Activated CD4-positive, alpha-beta memory T cell treated with anti-CD3 and anti-CD28 coated beads for 36 hours (primary cell): ENCODE data around the gene STK38. TPM values are rescaled to one million over a fixed set of nuclear protein-coding genes. Genes with fewer than 3 reads are reported as not detected.
"Not testable (repeated sequence)": the region's sequence is repeated elsewhere in the genome, so short reads cannot be mapped to it uniquely, and the experiment has no call there.

Source experiments
- CTCF ChIA-PET: fragments of 350-600 bp; sonication (Branson Sonifier 250); formaldehyde crosslinking; loops from one replicate; lab custom pipeline; 2021; ENCODE audit warnings: antibody characterized with exemption, inconsistent platforms; lab: Charles Lee
- POLR2A ChIA-PET: fragments of 350-600 bp; sonication (Branson Sonifier 250); formaldehyde crosslinking; loops from one replicate; lab custom pipeline; 2021; ENCODE audit warnings: antibody characterized with exemption; lab: Charles Lee
- DNase-seq: peaks from one replicate; pipeline ENCODE4 v3.0.0-alpha.2; 2020
- H3K27ac Mint-ChIP-seq: one replicate; pipeline ENCODE4 v1.8.0; 2021; ENCODE audit warnings: mixed read lengths
- H3K27me3 Mint-ChIP-seq: one replicate; pipeline ENCODE4 v1.8.0; 2021; ENCODE audit warnings: mixed read lengths
- H3K36me3 Mint-ChIP-seq: one replicate; pipeline ENCODE4 v1.8.0; 2021; ENCODE audit warnings: mixed read lengths
- H3K4me1 Mint-ChIP-seq: one replicate; pipeline ENCODE4 v1.8.0; 2021; ENCODE audit warnings: low read depth, mixed read lengths
- H3K4me3 Mint-ChIP-seq: one replicate; pipeline ENCODE4 v1.8.0; 2021; ENCODE audit warnings: mild to moderate bottlenecking, mixed read lengths
- H3K9me3 Mint-ChIP-seq: one replicate; pipeline ENCODE4 v1.8.0; 2021; ENCODE audit warnings: mixed read lengths
- intact Hi-C: fragments of 100-400 bp; cut with micrococcal nuclease; formaldehyde crosslinking; loops from one replicate; pipeline ENCODE4 v1.15.1; 2023
- total RNA-seq, 2 experiments: library from RNA; stranded (reverse); gene quantifications; one replicate each; pipeline ENCODE4 v1.2.3, GENCODE V29; 2021

Gene STK38
- total RNA-seq, 2 experiments from 2014 or later, result 25.8 to 27.5 TPM

DNA sequence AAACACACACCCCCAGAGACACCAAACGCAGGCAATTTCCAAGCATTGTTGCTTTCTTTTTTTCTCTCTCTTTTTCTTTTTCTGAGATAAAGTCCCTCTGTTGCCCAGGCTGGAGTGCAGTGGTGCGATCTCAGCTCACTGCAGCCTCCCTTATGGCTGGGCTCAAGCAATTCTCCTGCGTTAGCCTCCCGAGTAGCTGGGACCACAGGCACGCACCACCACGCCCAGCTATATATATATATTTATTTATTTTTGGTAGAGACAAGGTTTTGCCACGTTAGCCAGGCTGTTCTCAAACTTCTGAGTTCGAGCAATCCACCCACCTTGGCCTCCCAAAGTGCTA is 32.9 kb upstream of the STK38 start:
- Mint-ChIP-seq H3K27ac (no peak overlapping the region), H3K4me1 (peaks cover 4% of the 10 kb centered on the region), H3K9me3 (no peaks in the 10 kb centered on the region), H3K27me3 (no peaks in the 10 kb centered on the region), H3K4me3 (no peak overlapping the region), H3K36me3 (no peaks in the 10 kb centered on the region)
- intact Hi-C loops, result no loop called here
- POLR2A ChIA-PET, result no interaction called here
- CTCF ChIA-PET, result interaction anchor here (1.7 kb wide), 1 partner anchor 157 kb away, joined by 9 read pairs; no protein-coding TSS in a partner anchor
- no peak for DNase-seq

DNA sequence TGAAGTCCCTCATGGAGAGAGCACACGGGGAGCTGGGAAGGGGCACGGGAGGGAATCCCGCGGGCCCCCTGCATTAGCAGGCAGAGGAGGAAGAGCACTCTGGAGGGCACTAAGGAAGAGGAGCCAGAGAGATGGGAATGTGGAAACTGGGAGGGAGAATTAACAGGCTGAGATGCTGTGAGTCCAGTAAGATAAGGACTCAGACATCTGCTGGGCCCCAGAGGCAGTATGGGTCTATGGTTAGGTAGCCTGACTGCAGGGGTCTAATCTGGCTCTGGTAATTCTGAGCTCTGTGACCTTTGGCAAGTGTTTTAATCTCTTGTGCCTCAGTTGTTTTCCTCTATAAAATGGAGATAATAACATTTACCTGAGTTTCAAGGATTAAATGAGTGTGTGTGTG is 31.2 kb upstream of the STK38 start:
- Mint-ChIP-seq H3K4me3 (no peak overlapping the region), H3K4me1 (peaks cover 4% of the 10 kb centered on the region), H3K36me3 (no peaks in the 10 kb centered on the region), H3K27me3 (no peaks in the 10 kb centered on the region), H3K27ac (no peak overlapping the region), H3K9me3 (no peaks in the 10 kb centered on the region)
- ChIA-PET CTCF (no interaction called here), POLR2A (no interaction called here)
- no peak for DNase-seq
- intact Hi-C loops, result no loop called here

DNA sequence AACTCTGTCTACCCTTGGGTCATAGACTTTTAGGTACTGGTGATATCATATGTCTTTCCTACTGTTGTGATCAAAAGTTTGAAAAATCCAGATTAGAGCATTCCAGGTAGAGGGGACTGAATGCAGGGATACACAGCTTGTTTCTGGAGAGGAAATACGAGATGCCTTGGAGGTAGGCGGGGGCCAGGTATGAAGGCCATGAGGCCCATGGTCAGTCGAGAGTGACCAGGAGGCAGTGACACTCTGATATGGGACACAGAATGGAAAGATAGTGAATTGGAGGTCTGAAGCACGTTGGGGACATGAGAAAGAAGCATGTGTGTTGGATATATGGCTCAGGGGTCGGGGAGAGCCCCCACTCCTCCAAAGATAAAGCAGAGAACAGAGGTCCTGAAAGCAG is 30.8 kb upstream of the STK38 start:
- no peak overlapping the region for H3K4me3 Mint-ChIP-seq
- H3K4me1 Mint-ChIP-seq, result peaks cover 4% of the 10 kb centered on the region
- POLR2A ChIA-PET, result no interaction called here
- H3K9me3 Mint-ChIP-seq, result no peaks in the 10 kb centered on the region
- no peaks in the 10 kb centered on the region for H3K27me3 Mint-ChIP-seq
- CTCF ChIA-PET, result no interaction called here
- no peaks in the 10 kb centered on the region for H3K36me3 Mint-ChIP-seq
- intact Hi-C loops, result no loop called here
- no peak for DNase-seq
- H3K27ac Mint-ChIP-seq, result no peak overlapping the region

DNA sequence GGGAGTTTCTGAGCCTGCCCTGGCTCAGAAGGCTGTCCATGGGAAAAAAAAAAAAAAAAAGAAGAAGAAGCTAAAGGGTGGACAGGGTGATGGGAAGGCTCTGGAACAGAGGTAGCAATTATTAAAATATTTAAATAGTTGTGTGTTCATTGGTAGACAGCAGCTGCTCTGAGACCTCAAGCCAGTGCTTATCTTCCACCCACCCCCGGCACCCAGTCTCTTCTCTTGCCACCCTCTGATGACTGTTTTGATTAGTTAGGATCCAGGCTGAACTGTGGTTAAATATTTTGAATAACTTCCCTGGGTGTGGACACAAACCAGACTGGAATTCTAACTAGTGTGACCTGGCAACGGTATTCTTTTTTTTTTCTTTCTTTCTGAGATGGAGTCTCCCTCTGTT is 30.0 kb upstream of the STK38 start:
- DNase-seq, result no peak
- no peaks in the 10 kb centered on the region for H3K27me3 Mint-ChIP-seq
- H3K4me1 Mint-ChIP-seq, result peaks cover 4% of the 10 kb centered on the region
- H3K9me3 Mint-ChIP-seq, result no peaks in the 10 kb centered on the region
- intact Hi-C loops, result no loop called here
- ChIA-PET POLR2A (no interaction called here), CTCF (no interaction called here)
- H3K4me3 Mint-ChIP-seq, result no peak overlapping the region
- H3K36me3 Mint-ChIP-seq, result no peaks in the 10 kb centered on the region
- H3K27ac Mint-ChIP-seq, result no peak overlapping the region

DNA sequence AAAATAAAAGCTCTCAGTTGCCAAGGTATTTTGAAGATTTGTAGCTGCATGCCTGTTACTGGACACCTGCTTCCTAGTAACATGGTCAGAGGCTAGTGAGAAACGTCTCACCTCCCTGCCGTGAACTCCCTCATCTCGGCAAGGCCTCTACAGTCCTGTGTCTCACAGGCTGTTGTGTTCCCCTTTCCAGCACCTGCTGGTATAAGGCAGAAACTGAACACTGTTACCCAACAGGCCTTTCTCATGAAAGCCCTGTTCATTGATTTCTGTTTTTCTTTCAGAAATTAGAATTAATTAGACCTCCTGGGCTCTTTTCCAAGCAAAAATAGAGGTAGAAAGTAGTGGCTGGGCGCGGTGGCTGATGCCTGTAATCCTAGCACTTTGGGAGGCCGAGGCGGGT is 29.3 kb upstream of the STK38 start:
- no peaks in the 10 kb centered on the region for H3K9me3 Mint-ChIP-seq
- H3K4me1 Mint-ChIP-seq, result peaks cover 4% of the 10 kb centered on the region
- intact Hi-C loops, result no loop called here
- no peak overlapping the region for H3K4me3 Mint-ChIP-seq
- H3K27me3 Mint-ChIP-seq, result no peaks in the 10 kb centered on the region
- no peak for DNase-seq
- H3K36me3 Mint-ChIP-seq, result no peaks in the 10 kb centered on the region
- ChIA-PET CTCF (no interaction called here), POLR2A (no interaction called here)
- no peak overlapping the region for H3K27ac Mint-ChIP-seq

DNA sequence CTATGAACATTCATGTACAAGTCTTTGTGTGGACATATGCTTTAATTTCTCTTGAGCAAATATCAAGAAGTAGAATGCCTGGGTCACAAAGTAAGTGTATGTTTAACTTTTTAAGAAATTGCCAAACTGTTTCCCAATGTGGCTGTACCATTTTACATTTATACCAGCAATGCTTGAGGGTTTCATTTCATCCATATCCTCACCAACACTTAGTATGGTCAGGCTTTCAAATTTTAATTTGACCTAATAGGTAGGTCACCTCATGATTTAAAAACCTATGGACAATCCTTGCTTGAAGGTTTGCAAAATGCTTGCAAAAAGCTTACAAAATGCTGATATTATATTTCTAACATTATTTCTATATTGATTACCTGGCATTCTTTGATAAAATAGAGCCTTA is 27.4 kb upstream of the STK38 start:
- H3K27ac Mint-ChIP-seq, result no peak overlapping the region
- H3K4me3 Mint-ChIP-seq, result no peak overlapping the region
- intact Hi-C loops, result no loop called here
- H3K27me3 Mint-ChIP-seq, result no peaks in the 10 kb centered on the region
- DNase-seq, result no peak
- no peaks in the 10 kb centered on the region for H3K9me3 Mint-ChIP-seq
- ChIA-PET POLR2A (no interaction called here), CTCF (interaction anchor here (0.6 kb wide), 1 partner anchor 142 kb away, joined by 3 read pairs; no protein-coding TSS in a partner anchor)
- H3K36me3 Mint-ChIP-seq, result no peaks in the 10 kb centered on the region
- peaks cover 2% of the 10 kb centered on the region for H3K4me1 Mint-ChIP-seq

DNA sequence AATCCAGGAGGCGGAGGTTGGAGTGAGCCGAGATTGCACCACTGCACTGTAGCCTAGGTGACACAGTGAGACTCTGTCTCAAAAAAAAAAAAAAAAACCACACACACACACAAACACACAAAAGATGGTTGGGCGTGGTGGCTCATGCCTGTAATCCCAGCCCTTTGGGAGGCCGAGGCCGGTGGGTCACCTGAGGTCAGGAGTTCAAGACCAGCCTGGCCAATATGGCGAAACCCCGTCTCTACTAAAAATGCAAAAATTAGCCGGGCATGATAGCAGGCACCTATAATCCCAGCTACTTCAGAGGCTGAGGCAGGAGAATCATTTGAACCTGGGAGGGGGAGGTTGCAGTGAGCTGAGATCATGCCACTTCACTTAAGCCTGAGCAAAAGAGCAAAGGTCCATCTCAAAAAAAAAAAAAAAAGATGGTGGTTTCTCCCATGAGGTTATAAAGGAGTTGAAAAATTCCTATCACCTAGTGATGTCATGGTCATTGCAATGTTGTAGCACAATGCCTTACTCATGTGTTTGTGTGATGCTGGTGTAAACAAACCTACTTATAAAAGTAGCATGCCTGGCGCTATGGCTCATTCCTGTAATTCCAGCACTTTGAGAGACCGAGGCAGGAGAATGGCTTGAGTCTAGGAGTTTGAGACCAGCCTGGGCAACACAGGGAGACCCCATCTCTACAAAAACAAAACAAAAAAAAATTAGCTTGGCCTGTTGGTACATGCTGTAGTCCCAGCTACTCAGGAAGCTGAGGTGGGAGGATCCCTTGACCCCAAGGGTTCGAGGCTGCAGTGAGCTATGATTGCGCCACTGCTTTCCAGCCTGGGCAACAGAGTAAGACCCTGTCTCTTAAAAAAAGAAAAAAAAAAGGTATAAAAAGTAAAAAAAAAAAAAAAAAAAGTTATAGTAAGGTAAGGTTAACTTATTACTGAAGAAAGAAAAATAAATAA is 25.4 kb upstream of the STK38 start:
- H3K36me3 Mint-ChIP-seq, H3K9me3 Mint-ChIP-seq, H3K4me3 Mint-ChIP-seq, H3K27me3 Mint-ChIP-seq, DNase-seq, H3K4me1 Mint-ChIP-seq, CTCF ChIA-PET, intact Hi-C loops, H3K27ac Mint-ChIP-seq: not testable (repeated sequence)
- POLR2A ChIA-PET, result interaction anchor here (0.6 kb wide), 1 partner anchor 9 kb away, joined by 3 read pairs; no protein-coding TSS in a partner anchor

DNA sequence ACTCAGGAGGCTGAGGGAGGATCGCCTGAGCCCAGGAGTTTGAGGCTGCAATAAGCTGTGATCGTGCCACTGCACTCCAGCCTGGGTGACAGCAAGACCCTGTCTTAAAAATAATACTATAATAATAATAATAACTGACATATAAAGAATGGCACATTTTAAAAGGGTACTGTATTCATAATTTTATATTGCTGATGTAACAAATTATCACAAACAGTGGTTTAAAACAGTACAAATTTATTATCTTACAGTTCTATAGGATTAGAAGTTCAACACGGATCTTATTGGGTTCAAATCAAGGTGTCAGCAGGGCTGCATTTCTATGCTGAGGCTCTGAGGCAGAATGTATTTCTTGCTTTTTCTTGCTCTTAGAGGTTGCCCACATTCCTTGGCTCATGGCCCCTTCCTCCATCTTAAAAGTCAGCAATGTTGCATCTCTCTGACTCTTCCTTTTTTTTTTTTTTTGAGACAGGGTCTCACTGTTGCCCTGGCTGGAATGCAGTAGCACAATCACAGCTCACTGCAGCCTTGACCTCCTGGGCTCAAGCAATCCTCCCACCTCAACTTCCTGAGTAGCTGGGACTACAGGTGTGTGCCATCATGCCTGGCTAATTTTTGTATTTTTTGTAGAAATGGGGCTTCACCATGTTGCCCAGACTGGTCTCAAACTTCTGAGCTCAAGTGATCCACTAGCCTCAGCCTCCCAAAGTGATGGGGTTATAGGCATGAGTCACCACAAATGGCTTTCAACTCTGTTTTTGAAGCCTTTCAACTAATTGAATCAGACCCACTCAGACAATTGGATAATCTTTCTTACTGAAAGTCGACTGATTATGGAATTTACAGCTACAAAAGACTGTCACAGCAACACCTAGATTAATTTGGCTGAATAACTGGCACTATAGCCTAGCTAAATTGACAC is 24.1 kb upstream of the STK38 start:
- H3K9me3 Mint-ChIP-seq, result no peaks in the 10 kb centered on the region
- no peaks in the 10 kb centered on the region for H3K36me3 Mint-ChIP-seq
- H3K27ac Mint-ChIP-seq, result no peak overlapping the region
- H3K27me3 Mint-ChIP-seq, result no peaks in the 10 kb centered on the region
- no peaks in the 10 kb centered on the region for H3K4me1 Mint-ChIP-seq
- H3K4me3 Mint-ChIP-seq, result no peak overlapping the region
- DNase-seq, result no peak
- intact Hi-C loops, result no loop called here
- ChIA-PET CTCF (no interaction called here), POLR2A (no interaction called here)

DNA sequence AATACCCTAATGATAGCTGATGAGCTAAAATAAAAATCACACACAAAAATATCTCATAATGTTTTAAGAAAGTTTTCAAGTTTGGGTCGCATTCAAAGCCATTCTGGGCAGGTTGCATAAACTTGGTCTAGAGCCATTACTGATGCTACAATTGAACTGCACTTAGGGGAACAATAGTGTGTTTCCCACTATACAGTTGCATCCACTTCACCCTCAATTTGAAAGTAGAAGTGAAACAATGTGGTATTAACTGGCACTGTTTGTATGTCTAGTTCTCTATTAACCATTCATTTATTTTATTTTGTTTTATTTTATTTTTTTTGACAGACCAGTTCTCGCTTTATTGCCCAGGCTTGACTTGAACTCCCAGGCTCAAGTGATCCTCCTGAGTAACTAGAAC is 23.0 kb upstream of the STK38 start:
- no peak for DNase-seq
- Mint-ChIP-seq H3K4me1 (no peaks in the 10 kb centered on the region), H3K27ac (no peak overlapping the region), H3K36me3 (no peaks in the 10 kb centered on the region), H3K27me3 (no peaks in the 10 kb centered on the region), H3K9me3 (no peaks in the 10 kb centered on the region), H3K4me3 (no peak overlapping the region)
- intact Hi-C loops, result no loop called here
- ChIA-PET POLR2A (no interaction called here), CTCF (no interaction called here)

DNA sequence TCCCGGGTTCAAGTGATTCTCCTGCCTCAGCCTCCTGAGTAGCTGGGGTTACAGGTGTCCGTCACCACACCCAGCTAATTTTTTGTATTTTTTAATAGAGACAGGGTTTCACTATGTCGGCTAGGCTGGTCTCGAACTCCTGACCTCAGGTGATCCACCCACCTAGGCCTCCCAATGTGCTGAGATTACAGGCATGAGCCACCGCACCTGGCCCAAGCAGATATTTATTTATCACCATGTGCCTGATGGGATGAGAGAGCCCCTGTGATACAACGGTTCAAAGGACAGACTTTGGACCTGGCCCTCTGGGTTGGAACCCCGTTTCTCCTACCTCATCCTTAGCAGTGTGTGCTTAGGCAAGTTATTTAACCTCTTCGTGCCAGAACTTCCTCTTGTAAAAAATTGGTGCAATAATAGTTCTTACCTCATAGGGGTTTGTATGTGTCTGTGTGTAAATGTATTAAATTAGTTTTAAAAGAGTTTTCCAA is 19.2 kb upstream of the STK38 start:
- ChIA-PET CTCF (no interaction called here), POLR2A (no interaction called here)
- no peaks in the 10 kb centered on the region for H3K9me3 Mint-ChIP-seq
- DNase-seq, result no peak
- H3K4me1 Mint-ChIP-seq, result no peaks in the 10 kb centered on the region
- H3K36me3 Mint-ChIP-seq, result no peaks in the 10 kb centered on the region
- H3K27me3 Mint-ChIP-seq, result no peaks in the 10 kb centered on the region
- no peak overlapping the region for H3K4me3 Mint-ChIP-seq
- H3K27ac Mint-ChIP-seq, result no peak overlapping the region
- intact Hi-C loops, result no loop called here

DNA sequence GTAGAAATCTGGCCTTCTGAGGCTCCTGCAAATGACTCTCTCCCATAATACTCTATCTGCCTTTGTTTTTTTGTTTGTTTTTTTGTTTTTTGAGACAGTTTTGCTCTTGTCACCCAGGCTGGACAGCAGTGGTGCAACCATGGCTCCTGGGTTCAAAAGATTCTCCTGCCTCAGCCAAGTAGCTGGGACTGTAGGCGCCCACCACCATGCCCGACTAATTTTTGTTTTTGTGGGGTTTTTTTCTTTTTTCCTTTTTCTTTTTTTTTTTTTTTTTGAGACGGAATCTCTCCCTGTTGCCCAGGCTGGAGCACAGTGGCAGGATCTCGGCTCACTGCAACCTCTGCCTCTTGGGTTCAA is 16.6 kb upstream of the STK38 start:
- no peaks in the 10 kb centered on the region for H3K4me1 Mint-ChIP-seq
- DNase-seq, result no peak
- CTCF ChIA-PET, result no interaction called here
- H3K4me3 Mint-ChIP-seq, result no peak overlapping the region
- POLR2A ChIA-PET, result no interaction called here
- H3K27ac Mint-ChIP-seq, result no peak overlapping the region
- no peaks in the 10 kb centered on the region for H3K9me3 Mint-ChIP-seq
- no peaks in the 10 kb centered on the region for H3K36me3 Mint-ChIP-seq
- intact Hi-C loops, result no loop called here
- no peaks in the 10 kb centered on the region for H3K27me3 Mint-ChIP-seq

DNA sequence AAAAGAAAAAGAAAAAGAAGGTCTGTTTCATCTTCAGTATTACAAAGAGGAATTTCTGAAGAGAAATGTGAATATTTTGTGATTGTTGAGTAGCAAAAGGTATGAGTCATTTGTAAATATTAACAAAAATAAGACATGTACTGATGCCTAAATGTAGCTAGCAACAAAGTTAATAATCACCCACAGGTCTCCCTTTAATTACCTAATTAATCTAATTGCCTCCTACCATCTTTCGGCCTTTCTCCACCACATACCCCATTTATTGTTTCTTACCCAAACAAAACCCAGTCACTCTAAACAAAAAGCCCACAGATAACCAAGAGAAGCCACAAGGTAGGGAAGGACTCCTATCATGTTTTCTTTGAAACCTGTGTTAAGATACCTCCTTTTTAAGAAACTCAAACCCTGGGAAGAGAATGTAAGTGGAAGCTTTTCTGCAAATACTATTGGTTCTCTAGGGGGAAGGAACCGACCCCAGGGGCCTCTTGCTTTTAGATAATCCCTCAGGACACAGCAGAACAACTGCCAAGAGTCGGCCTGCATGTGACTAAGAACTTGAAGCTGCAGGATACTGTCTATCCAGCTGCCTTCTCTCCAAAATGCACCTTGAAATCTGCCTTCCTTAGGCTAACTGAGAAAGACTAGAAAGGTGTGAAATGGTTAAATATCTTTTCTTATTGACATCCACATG is 16.1 kb upstream of the STK38 start:
- Mint-ChIP-seq H3K36me3 (no peaks in the 10 kb centered on the region), H3K27ac (no peak overlapping the region), H3K9me3 (no peaks in the 10 kb centered on the region), H3K4me1 (no peaks in the 10 kb centered on the region), H3K27me3 (no peaks in the 10 kb centered on the region), H3K4me3 (no peak overlapping the region)
- no peak for DNase-seq
- ChIA-PET CTCF (no interaction called here), POLR2A (no interaction called here)
- intact Hi-C loops, result no loop called here
